ENCODE data around the gene MLLT1. TPM values are rescaled to one million over a fixed set of nuclear protein-coding genes. Genes with fewer than 3 reads are reported as not detected.

Gene MLLT1
- total RNA-seq, 4 donors from 2014 or later: 7.0 to 19.0 (median 10.4) TPM

DNA sequence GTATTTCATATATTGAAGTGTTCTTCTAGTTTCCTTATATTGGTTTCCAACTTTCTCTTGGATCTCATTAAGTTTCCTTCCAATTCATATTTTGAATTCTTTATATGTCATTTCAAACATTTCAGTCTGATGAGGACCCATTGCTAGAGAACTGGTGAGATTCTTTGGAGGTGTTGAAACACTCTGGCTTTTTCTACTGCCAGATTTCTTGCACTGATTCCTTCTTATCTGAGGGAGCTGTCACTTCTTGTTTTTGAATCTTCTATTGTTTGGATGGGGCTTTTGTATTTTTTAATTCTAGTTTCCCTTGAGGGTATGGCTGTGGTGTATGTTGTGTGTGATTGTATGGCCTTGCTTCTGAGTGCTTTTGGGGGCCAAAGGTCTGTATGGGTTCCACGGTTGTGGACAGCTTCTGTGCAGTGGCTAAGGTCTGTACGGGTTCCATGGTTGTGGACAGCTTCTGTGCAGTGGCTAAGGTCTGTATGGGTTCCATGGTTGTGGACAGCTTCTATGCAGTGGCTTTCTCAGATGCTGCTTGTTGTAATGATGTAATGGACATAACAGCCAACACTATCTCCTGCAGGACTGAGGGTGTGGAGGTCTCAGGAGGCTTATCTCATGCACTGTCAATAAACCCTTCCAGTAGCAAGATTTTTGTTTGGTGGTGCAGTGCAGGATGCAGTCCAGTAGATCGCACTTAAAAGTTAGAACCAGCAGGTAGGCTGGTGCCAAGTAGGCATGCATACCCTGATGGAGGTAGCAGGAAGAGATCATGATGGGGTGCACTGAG, 107.5 kb downstream of the MLLT1 start:
- TF ChIP-seq, protein P1, sequence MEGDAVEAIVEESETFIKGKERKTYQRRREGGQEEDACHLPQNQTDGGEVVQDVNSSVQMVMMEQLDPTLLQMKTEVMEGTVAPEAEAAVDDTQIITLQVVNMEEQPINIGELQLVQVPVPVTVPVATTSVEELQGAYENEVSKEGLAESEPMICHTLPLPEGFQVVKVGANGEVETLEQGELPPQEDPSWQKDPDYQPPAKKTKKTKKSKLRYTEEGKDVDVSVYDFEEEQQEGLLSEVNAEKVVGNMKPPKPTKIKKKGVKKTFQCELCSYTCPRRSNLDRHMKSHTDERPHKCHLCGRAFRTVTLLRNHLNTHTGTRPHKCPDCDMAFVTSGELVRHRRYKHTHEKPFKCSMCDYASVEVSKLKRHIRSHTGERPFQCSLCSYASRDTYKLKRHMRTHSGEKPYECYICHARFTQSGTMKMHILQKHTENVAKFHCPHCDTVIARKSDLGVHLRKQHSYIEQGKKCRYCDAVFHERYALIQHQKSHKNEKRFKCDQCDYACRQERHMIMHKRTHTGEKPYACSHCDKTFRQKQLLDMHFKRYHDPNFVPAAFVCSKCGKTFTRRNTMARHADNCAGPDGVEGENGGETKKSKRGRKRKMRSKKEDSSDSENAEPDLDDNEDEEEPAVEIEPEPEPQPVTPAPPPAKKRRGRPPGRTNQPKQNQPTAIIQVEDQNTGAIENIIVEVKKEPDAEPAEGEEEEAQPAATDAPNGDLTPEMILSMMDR (IDR thresholded peaks at IDR 0.05; ENCODE audit: low read depth): no peak

DNA sequence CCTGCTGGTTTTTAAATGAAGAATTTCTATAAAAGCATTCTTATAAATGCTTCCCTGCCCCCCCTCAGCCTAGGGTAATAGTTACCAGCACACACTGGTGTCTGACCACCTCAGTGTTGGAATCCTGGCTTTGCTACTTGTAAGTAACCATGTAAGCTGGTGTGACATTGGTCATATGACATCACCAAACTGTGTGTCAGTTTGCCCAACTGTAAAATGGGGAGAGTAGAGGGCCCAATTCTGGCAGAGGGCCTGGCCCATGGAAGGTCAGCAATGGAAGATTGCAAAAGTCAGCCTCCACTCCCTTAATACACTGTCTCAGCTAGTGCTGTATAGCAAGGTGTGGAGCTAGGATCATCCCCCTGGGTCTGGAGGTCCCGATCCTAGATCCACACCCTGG, 112.7 kb downstream of the MLLT1 start:
- TF ChIP-seq, protein P1 (IDR thresholded peaks at IDR 0.05; ENCODE audit: low read depth): no peak

DNA sequence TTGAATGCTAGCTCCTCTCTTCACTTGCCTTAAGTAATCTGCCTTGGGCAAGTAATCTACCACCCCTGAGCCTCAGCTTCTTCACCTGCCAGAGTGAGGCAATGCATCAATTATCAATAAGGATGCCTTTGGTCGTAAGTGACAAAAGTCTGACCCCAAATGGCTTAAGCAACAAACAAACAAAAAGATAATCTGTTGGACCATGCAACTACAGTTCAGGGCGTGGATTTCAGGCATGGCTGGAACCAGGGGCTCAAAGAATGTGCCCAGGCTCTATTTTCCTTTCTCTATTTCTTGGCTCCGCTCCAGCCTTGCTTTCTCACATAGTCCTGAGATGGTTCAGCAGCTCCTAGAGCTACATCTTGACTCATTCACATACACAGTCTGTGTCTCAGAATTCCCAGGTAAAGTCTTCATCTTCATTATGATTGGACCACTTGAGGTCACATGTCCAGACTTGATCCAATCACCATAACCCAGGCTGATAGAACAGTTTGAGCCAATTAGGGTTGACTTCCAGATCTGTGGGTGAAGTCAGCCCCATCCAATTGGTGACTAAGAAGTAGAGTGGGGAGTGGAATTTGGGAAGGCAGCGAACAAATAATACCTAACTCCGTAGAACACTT, 114.8 kb downstream of the MLLT1 start:
- TF ChIP-seq, protein P1 (IDR thresholded peaks at IDR 0.05; ENCODE audit: low read depth): no peak

DNA sequence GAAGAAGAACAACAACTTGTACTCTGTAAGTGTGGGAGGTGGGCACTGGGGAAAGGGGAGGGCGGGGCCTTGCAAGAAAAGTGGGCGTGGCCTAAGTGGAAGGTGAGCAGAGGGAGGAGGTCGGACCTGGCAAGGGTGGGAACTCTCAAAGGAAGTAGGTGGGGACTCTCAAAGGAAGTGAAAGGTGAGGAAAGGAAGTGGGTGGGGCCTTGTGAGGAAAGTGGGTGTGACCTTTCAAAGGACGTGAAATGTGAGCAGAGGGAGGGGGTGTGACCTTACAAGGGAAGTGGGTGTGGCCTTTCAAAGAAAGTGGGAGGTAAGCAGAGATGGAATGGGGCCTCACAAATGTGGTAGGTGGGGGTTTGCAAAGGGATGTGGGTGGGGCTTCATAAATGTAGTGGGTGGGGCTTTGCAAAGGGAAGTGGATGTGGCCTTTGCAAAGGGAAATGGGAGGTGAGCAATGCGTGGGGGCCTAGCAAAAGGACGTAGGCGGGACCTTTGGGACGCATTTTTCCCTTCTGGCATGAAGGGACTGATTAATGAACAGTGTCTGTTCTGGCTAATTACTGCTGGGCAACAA, 118.4 kb downstream of the MLLT1 start:
- TF ChIP-seq, protein P1 (IDR thresholded peaks at IDR 0.05; ENCODE audit: low read depth): no peak

Small RNA genes lying within 50 kb of the gene (small RNA-seq; reads per million reads assigned to genes)
- gene AC011471.1: not detected

Other genes with a start within 250 kb of the MLLT1 start
- 1 to 10 TPM; 2.9 to 8.9 (median 7.2) TPM for gene RFX2, start 169.5 kb downstream of the MLLT1 start, total RNA-seq
- under 1 TPM in 2 of 4 donors, not detected in 2; 0.57 to 0.68 TPM for gene ACSBG2, start 144.3 kb downstream of the MLLT1 start, total RNA-seq
- gene ACER1, start 53.6 kb upstream of the MLLT1 start, total RNA-seq: under 1 TPM in 1 of 4 donors, not detected in 3; 0.44 TPM
- gene CLPP, start 81.6 kb upstream of the MLLT1 start, total RNA-seq: 10 to 100 TPM; 41.1 to 88.4 (median 56.2) TPM
- gene ALKBH7, start 92.8 kb upstream of the MLLT1 start, total RNA-seq: 10 to 100 TPM; 26.9 to 78.9 (median 60.2) TPM
- gene PSPN, start 96.0 kb upstream of the MLLT1 start, total RNA-seq: 1 to 10 TPM in 1 of 4 donors, under 1 TPM in 3; 0.16 to 1.5 (median 0.78) TPM
- 10 to 100 TPM; 27.9 to 41.6 (median 33.8) TPM for gene GTF2F1, start 113.2 kb upstream of the MLLT1 start, total RNA-seq
- 100 to 1,000 TPM in 1 of 4 donors, 10 to 100 TPM in 3; 44.7 to 114 (median 61.6) TPM for gene KHSRP, start 144.8 kb upstream of the MLLT1 start, total RNA-seq
- gene SLC25A41, start 153.8 kb upstream of the MLLT1 start, total RNA-seq: not detected
- 10 to 100 TPM; 14.3 to 50.9 (median 23.9) TPM for gene SLC25A23, start 179.8 kb upstream of the MLLT1 start, total RNA-seq
- 1 to 10 TPM in 1 of 4 donors, not detected in 3; 1.0 TPM for gene CRB3, start 184.3 kb upstream of the MLLT1 start, total RNA-seq
- 1 to 10 TPM; 2.4 to 8.0 (median 4.0) TPM for gene DENND1C, start 201.8 kb upstream of the MLLT1 start, total RNA-seq
- gene TUBB4A, start 222.3 kb upstream of the MLLT1 start, total RNA-seq: under 1 TPM in 1 of 4 donors, not detected in 3; 0.22 TPM

Data from subcutaneous adipose tissue (tissue), 4 donors.